ENCODE results near the gene BDH1. TPM values are rescaled to one million over a fixed set of nuclear protein-coding genes. Genes with fewer than 3 reads are reported as not detected.

Gene BDH1
- total and polyA plus RNA-seq, 2 of the 13 experiments (the other 11 are each of a cell fraction or from before 2014, with no cell fraction given) = 21.2 to 71.9 TPM

DNA sequence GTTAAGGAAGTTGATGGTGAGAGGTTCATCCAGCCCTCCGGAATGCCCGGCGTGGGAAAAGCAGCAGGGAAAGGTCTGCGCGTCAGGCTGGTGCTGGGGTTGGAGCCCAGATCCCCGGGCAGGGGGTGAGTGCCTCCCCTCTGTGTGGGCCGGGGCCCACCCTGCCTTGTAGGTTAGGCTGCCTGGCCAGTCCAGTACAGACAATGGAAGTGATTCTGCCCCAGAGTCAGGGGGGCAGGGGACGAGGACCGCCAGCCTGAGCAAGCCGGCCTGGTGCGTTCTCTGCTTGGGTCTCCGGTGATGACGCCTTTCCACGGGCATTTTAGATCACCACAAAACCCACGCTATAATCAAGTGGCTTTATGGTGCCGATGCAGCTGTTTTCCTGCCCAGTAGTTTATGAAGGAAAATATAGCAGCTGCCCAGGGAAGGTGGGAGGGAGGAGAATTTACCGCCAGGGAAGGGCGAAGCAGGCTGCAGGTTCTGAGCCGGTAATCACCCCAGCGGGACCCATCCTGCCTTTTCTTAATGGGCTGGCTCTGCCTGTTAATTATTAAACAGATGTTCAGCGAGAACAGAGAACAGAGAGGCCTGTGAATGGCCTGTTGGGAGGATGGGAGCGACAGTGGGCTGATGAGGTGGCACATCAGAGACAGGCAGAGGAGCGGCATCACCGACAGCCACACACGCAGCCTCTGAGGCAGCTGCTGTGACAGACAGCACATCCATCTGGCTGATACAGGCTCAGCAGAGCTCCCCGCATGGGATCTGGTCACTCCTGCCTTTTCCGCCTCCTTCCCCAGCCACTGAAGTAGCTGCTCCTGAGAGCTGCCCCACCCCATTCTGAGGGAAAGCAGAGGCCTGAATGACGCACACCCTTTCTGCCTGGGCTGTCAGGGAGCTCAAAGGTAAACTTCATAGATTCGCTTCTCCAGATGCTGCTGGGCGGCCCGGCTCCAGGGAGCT lies 35.2 kb downstream of the BDH1 start (continued):
- TF ChIP-seq ZNF280D (CRISPR knock-in tag; IDR thresholded peaks at IDR 0.05) (no peak), ZNF546 (CRISPR knock-in tag; conservative IDR thresholded peaks at IDR 0.05) (no peak), ZBTB38 (CRISPR knock-in tag; IDR thresholded peaks at IDR 0.05) (0 out of 2 replicates have a peak, but pooled peaks have one; percentile 31), HMG20B (CRISPR knock-in tag; conservative IDR thresholded peaks at IDR 0.05) (no peak), ZSCAN21 (CRISPR knock-in tag; IDR thresholded peaks at IDR 0.05; ENCODE audit: borderline replicate concordance) (no peak), ZNF235 (CRISPR knock-in tag; IDR thresholded peaks at IDR 0.05; ENCODE audit: borderline replicate concordance) (no peak), ZNF263 (CRISPR knock-in tag; IDR thresholded peaks at IDR 0.05) (no peak; the same call in none of the 2 replicates), PCBP2 (optimal IDR thresholded peaks at IDR 0.05; ENCODE audit: low read depth, low read length, poor library complexity, severe bottlenecking) (no peak), PLSCR1 (CRISPR knock-in tag; IDR thresholded peaks at IDR 0.05; ENCODE audit: borderline replicate concordance) (no peak), SYNCRIP (IDR thresholded peaks at IDR 0.05; ENCODE audit: insufficient read depth, low read depth, low read length) (no peak), KDM3A (CRISPR knock-in tag; IDR thresholded peaks at IDR 0.05; ENCODE audit: low read depth) (no peak), STAT5B (CRISPR knock-in tag; IDR thresholded peaks at IDR 0.05) (no peak), HMG20A (CRISPR knock-in tag; IDR thresholded peaks at IDR 0.05; ENCODE audit: borderline replicate concordance) (no peak; the same call in 1 of the 2 replicates), BRCA1 (CRISPR knock-in tag; IDR thresholded peaks at IDR 0.05) (no peak), PLRG1 (conservative IDR thresholded peaks at IDR 0.05) (no peak), RXRA (CRISPR knock-in tag; IDR thresholded peaks at IDR 0.05) (no peak), GTF3A (CRISPR knock-in tag; conservative IDR thresholded peaks at IDR 0.05) (0 out of 2 replicates have a peak, but pooled peaks have one; percentile 60), SSRP1 (CRISPR knock-in tag; IDR thresholded peaks at IDR 0.05) (no peak; the same call in 1 of the 2 replicates), POLR2A (IDR thresholded peaks at IDR 0.05; ENCODE audit: insufficient read depth in 1 of 2, low read depth in 2 of 2, low read length in 2 of 2) (peak; percentile 86 to 89), SALL2 (CRISPR knock-in tag; IDR thresholded peaks at IDR 0.05) (0 out of 2 replicates have a peak, but pooled peaks have one; percentile 42), REXO4 (CRISPR knock-in tag; IDR thresholded peaks at IDR 0.05; ENCODE audit: borderline replicate concordance) (no peak), ZNF138 (CRISPR knock-in tag; IDR thresholded peaks at IDR 0.05; ENCODE audit: low read depth) (no peak), ZNF230 (CRISPR knock-in tag; IDR thresholded peaks at IDR 0.05) (0 out of 2 replicates have a peak, but pooled peaks have one; percentile 24), ZNF329 (CRISPR knock-in tag; IDR thresholded peaks at IDR 0.05; ENCODE audit: low read depth) (no peak), HNF4A (CRISPR knock-in tag; IDR thresholded peaks at IDR 0.05) (no peak)
- TF ChIP-seq, protein P1, sequence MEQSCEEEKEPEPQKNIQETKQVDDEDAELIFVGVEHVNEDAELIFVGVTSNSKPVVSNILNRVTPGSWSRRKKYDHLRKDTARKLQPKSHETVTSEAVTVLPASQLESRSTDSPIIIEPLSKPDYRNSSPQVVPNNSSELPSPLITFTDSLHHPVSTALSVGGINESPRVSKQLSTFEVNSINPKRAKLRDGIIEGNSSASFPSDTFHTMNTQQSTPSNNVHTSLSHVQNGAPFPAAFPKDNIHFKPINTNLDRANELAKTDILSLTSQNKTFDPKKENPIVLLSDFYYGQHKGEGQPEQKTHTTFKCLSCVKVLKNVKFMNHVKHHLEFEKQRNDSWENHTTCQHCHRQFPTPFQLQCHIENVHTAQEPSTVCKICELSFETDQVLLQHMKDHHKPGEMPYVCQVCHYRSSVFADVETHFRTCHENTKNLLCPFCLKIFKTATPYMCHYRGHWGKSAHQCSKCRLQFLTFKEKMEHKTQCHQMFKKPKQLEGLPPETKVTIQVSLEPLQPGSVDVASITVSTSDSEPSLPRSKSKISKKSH (CRISPR knock-in tag; IDR thresholded peaks at IDR 0.05; ENCODE audit: borderline replicate concordance) = peak; percentile 69; the same call in 1 of the 2 replicates
